ENCODE data around the gene ATAD2B.
"Not testable (repeated sequence)": the region's sequence is repeated elsewhere in the genome, so short reads cannot be mapped to it uniquely, and the experiment has no call there.

The ATAD2B gene

DNA sequence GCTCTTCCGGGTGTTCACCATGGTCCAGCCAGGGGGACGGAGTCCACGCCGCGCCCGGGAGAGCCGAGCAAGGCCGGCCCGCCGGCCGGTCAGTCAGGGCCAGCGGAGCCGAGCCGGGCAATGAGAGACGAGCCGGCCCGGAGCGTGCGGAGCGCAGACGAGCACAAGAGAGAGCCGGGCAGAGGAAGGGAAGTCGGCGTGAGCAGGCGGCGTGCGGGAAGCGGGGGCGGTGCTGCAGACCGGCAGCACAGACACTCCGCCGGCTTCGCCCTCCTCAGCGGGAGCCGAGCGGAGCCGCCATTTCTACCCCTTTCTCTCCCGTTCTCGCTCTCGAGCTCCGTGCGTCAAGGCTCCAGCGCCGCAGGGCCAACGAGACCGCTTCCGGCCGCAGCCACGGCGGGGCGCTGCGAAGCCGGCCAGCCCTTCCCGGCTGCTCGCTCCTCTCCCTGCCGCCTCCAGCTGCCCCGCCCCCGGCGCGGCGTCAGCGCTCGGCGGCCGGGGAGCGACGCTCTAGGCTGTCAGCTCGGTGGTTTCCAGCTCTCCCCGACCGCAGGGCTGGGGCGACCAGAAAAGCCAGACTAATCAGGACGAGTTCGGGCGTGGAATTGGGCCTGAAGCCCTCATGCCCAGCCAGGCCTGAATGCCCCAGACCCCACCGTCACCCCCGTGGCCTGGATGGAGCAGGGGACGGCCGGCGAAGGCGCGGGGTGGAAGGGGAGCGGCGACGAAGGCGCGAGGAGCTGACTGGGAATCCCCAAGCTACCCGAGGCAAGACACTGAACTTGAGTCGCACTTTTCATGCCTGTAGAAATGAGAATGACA is at the start of gene ATAD2B:
TSS of gene ATAD2B (minus strand) at position 374 of the 822 bp plus-strand sequence. CDS start at position 21, 353 bp downstream.
- peaks cover 7% of the 10 kb centered on the region for H3K36me3 Mint-ChIP-seq (ENCODE audit: low read depth)
- H3K27me3 Mint-ChIP-seq (ENCODE audit: low read depth): no peaks in the 10 kb centered on the region
- H3K4me3 Mint-ChIP-seq: peak within 1 kb of the TSS; percentile 98
- H3K27ac Mint-ChIP-seq: peak within 1 kb of the TSS; percentile 100
- peaks cover 21% of the 10 kb centered on the region for H3K4me1 Mint-ChIP-seq (ENCODE audit: low read depth)
- H3K9me3 Mint-ChIP-seq: no peaks in the 10 kb centered on the region
- peak; percentile 96 for DNase-seq (ENCODE audit: low spot score)

GRCh38 chr2:23967846-23968245 is 40.9 kb upstream of the ATAD2B start:
- H3K4me1 Mint-ChIP-seq (ENCODE audit: low read depth): no peaks in the 10 kb centered on the region
- no peak overlapping the region for H3K4me3 Mint-ChIP-seq
- peaks cover 5% of the 10 kb centered on the region for H3K36me3 Mint-ChIP-seq (ENCODE audit: low read depth)
- DNase-seq (ENCODE audit: low spot score): no peak
- H3K27me3 Mint-ChIP-seq (ENCODE audit: low read depth): no peaks in the 10 kb centered on the region
- H3K27ac Mint-ChIP-seq: no peak overlapping the region
- no peaks in the 10 kb centered on the region for H3K9me3 Mint-ChIP-seq

- no peaks in the 10 kb centered on the region for H3K9me3 Mint-ChIP-seq
- no peak overlapping the region for H3K27ac Mint-ChIP-seq
- H3K36me3 Mint-ChIP-seq (ENCODE audit: low read depth): no peaks in the 10 kb centered on the region
- peaks cover 3% of the 10 kb centered on the region for H3K4me1 Mint-ChIP-seq (ENCODE audit: low read depth)
- H3K4me3 Mint-ChIP-seq: no peak overlapping the region
- no peaks in the 10 kb centered on the region for H3K27me3 Mint-ChIP-seq (ENCODE audit: low read depth)
- no peak for DNase-seq (ENCODE audit: low spot score)
These were observed 27.5 kb upstream of the ATAD2B start for GRCh38 chr2:23954325-23955014.

DNA sequence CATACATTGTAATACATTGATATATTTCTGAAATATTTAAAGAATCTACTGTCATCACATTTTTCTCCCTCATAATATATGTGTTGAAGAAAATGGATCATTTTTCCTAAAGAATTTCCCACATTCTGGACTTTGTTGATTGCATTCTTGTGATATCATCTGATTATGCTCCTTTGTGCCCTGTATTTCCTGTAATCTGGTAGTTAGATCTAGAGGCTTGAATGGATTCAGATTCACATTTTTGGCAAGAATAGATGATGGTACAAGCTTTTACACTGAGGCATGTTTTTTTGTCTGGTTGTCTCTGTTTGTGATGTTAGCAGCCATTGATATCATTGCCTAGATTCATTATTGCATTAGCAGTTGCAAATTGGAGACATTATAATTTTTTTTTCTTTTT is 26.7 kb upstream of the ATAD2B start:
- no peak for DNase-seq (ENCODE audit: low spot score)
- Mint-ChIP-seq H3K9me3 (no peaks in the 10 kb centered on the region), H3K36me3 (ENCODE audit: low read depth) (no peaks in the 10 kb centered on the region), H3K27ac (no peak overlapping the region), H3K4me1 (ENCODE audit: low read depth) (peaks cover 3% of the 10 kb centered on the region), H3K27me3 (ENCODE audit: low read depth) (no peaks in the 10 kb centered on the region), H3K4me3 (no peak overlapping the region)

DNA sequence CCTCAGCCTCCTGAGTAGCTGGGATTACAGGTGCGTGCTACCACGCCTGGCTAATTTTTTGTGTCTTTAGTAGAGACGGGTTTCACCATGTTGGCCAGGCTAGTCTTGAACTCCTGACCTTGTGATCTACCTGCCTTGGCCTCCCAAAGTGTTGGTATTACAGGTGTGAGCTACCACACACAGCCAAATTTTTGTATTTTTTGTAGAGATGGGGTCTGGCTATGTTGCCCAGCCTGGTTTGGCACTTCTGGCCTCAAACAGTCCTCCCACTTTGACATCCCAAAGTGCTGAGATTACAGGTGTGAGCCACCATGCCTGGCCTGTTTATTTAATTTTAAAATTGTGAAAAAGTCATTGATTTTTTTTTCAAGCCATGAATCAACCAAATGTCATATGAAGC is 25.6 kb upstream of the ATAD2B start:
- H3K4me3 Mint-ChIP-seq; H3K36me3 Mint-ChIP-seq (ENCODE audit: low read depth); H3K27me3 Mint-ChIP-seq (ENCODE audit: low read depth); H3K27ac Mint-ChIP-seq; H3K4me1 Mint-ChIP-seq (ENCODE audit: low read depth); DNase-seq (ENCODE audit: low spot score); H3K9me3 Mint-ChIP-seq: not testable (repeated sequence)

DNA sequence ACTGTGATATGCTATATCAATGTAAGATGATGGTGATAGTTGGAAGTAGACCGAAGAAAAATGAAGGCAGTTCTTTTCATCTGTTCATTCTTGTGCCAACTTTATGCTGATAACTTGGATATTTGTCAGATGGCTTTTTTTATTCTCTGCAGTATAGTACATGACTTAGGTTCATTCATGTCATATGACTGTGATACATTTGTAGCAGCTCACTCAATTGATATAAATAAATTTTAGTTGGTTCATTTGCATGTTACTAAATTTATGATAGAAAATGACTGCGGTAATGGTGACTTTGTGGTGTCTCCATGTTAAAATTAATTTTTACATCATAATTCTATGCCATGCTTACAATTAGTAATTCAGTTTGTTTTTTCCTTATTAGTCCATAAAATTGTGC is 20.4 kb upstream of the ATAD2B start:
- Mint-ChIP-seq H3K36me3 (ENCODE audit: low read depth) (peaks cover 12% of the 10 kb centered on the region), H3K9me3 (no peaks in the 10 kb centered on the region), H3K27ac (no peak overlapping the region), H3K4me3 (no peak overlapping the region), H3K27me3 (ENCODE audit: low read depth) (no peaks in the 10 kb centered on the region), H3K4me1 (ENCODE audit: low read depth) (peaks cover 14% of the 10 kb centered on the region)
- DNase-seq (ENCODE audit: low spot score): no peak

GRCh38 chr2:23944976-23945375 is 18.1 kb upstream of the ATAD2B start:
- H3K27ac Mint-ChIP-seq: no peak overlapping the region
- peaks cover 23% of the 10 kb centered on the region for H3K4me1 Mint-ChIP-seq (ENCODE audit: low read depth)
- no peaks in the 10 kb centered on the region for H3K9me3 Mint-ChIP-seq
- H3K4me3 Mint-ChIP-seq: no peak overlapping the region
- no peaks in the 10 kb centered on the region for H3K27me3 Mint-ChIP-seq (ENCODE audit: low read depth)
- H3K36me3 Mint-ChIP-seq (ENCODE audit: low read depth): peaks cover 15% of the 10 kb centered on the region
- no peak for DNase-seq (ENCODE audit: low spot score)

DNA sequence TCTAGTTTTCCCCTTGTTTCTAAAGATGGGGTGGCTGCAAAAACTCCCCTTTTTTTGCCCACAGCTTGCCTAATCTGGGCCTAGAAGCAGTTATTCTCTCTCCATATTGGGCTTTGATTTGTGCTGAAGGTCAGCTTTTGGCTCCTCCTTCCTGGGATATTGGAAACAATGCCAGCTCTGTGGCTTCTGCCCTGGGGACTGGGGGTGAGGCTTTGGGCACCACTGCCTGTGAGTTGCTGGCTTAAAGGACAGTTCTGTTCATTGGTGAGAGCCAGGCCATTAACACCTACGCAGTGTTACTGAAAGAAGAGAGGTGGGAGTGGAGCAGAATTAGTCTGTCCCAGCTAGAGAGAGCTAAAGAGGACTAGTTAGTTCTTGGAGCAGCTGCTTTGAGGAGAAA is 17.6 kb upstream of the ATAD2B start:
- peaks cover 15% of the 10 kb centered on the region for H3K36me3 Mint-ChIP-seq (ENCODE audit: low read depth)
- no peak overlapping the region for H3K4me3 Mint-ChIP-seq
- no peaks in the 10 kb centered on the region for H3K9me3 Mint-ChIP-seq
- no peak for DNase-seq (ENCODE audit: low spot score)
- H3K27ac Mint-ChIP-seq: no peak overlapping the region
- H3K27me3 Mint-ChIP-seq (ENCODE audit: low read depth): no peaks in the 10 kb centered on the region
- H3K4me1 Mint-ChIP-seq (ENCODE audit: low read depth): peaks cover 23% of the 10 kb centered on the region

- Mint-ChIP-seq H3K4me3 (no peak overlapping the region), H3K27ac (no peak overlapping the region), H3K4me1 (ENCODE audit: low read depth) (peaks cover 29% of the 10 kb centered on the region), H3K9me3 (no peaks in the 10 kb centered on the region), H3K27me3 (ENCODE audit: low read depth) (peaks cover 7% of the 10 kb centered on the region), H3K36me3 (ENCODE audit: low read depth) (peaks cover 15% of the 10 kb centered on the region)
- DNase-seq (ENCODE audit: low spot score): no peak
These were observed 16.7 kb upstream of the ATAD2B start for GRCh38 chr2:23943666-23944065.

DNA sequence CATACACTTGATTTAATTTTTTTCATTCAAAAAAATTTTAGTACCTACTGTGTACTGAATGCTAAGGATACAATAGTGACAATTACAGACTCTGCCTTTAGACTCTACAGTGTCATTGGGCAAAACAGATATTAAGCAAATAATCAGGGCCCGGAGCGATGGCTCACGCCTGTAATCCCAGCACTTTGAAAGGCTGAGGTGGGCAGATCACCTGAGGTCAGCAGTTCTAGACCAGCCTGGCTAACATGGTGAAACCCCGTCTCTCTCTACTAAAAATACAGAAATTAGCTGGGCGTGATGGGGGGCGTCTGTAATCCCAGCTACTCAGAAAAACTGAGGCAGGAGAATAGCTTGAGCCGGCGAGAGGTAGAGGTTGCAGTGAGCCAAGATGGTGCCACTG is 14.7 kb upstream of the ATAD2B start:
- Mint-ChIP-seq H3K4me3 (peak overlapping the region; percentile 31), H3K36me3 (ENCODE audit: low read depth) (peaks cover 11% of the 10 kb centered on the region), H3K4me1 (ENCODE audit: low read depth) (peaks cover 28% of the 10 kb centered on the region), H3K27ac (no peak overlapping the region), H3K9me3 (no peaks in the 10 kb centered on the region), H3K27me3 (ENCODE audit: low read depth) (peaks cover 11% of the 10 kb centered on the region)
- no peak for DNase-seq (ENCODE audit: low spot score)

GRCh38 chr2:23940718-23941620 is 14.0 kb upstream of the ATAD2B start:
- Mint-ChIP-seq H3K27me3 (ENCODE audit: low read depth) (peaks cover 11% of the 10 kb centered on the region), H3K4me3 (peak overlapping the region; percentile 95), H3K27ac (peak overlapping the region; percentile 95), H3K4me1 (ENCODE audit: low read depth) (peaks cover 28% of the 10 kb centered on the region), H3K36me3 (ENCODE audit: low read depth) (peaks cover 11% of the 10 kb centered on the region), H3K9me3 (no peaks in the 10 kb centered on the region)
- no peak for DNase-seq (ENCODE audit: low spot score)

- Mint-ChIP-seq H3K27ac (peak within 1 kb of the TSS; percentile 95), H3K36me3 (ENCODE audit: low read depth) (peaks cover 11% of the 10 kb centered on the region), H3K4me3 (peak within 1 kb of the TSS; percentile 95), H3K9me3 (no peaks in the 10 kb centered on the region), H3K4me1 (ENCODE audit: low read depth) (peaks cover 28% of the 10 kb centered on the region), H3K27me3 (ENCODE audit: low read depth) (peaks cover 11% of the 10 kb centered on the region)
- DNase-seq (ENCODE audit: low spot score): peak; percentile 83
These were observed 13.2 kb upstream of the ATAD2B start, which contains the start of gene UBXN2A for GRCh38 chr2:23939987-23940717. Gene UBXN2A, plus strand, starts transcription at chr2:23940463. Its CDS starts 17,852 bp downstream, at chr2:23958315.

DNA sequence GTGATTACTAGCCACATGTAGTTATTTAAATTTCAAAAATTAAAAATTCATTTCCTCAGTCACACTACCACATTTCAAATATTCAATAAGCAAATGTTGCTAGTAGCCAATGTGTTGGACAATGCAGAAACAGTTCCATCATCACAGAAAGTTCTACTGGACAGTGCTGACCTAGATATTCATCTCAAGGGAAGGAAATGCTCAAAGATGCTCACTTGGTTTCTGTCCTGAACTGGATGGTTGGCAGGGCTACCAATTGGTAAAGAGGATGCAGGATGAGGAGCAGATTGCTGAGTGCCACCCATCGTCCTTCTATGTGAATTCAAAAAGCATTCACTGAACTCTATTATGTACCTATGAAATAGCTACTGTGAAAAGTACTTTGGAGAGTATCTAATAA is 7.3 kb upstream of the ATAD2B start:
- H3K4me1 Mint-ChIP-seq (ENCODE audit: low read depth): peaks cover 4% of the 10 kb centered on the region

More for the DNA sequence above, 7.3 kb upstream of the ATAD2B start:
- H3K27me3 Mint-ChIP-seq (ENCODE audit: low read depth): peaks cover 9% of the 10 kb centered on the region
- H3K9me3 Mint-ChIP-seq: no peaks in the 10 kb centered on the region
- no peak for DNase-seq (ENCODE audit: low spot score)
- no peak overlapping the region for H3K4me3 Mint-ChIP-seq
- H3K36me3 Mint-ChIP-seq (ENCODE audit: low read depth): no peaks in the 10 kb centered on the region
- H3K27ac Mint-ChIP-seq: no peak overlapping the region
